Thoracic aorta (tissue), 2 donors: ENCODE measurements around the gene PLAC8L1. TPM values are rescaled to one million over a fixed set of nuclear protein-coding genes. Genes with fewer than 3 reads are reported as not detected.

Source experiments
- ATAC-seq: fragments of 150-250 bp; one replicate; pipeline ENCODE4 v1.8.0; 2017; ENCODE audit warnings: low read depth; ENCODE audit not compliant: insufficient number of reproducible peaks, low FRiP score
- DNase-seq: peaks from one replicate; pipeline ENCODE4 v3.0.0-alpha.2; 2020; ENCODE audit warnings: low spot score
- H3K27ac ChIP-seq, 2 donors: fragments of 200-600 bp; sonication (generic); 1 replicate in 1 of 2; 2 replicates in 1 of 2; pipeline ENCODE4 v1.5.1; 2016; ENCODE audit warnings: mild to moderate bottlenecking in 2 of 2, moderate library complexity in 2 of 2
- H3K27me3 ChIP-seq: fragments of 200-600 bp; sonication (generic); replicated peaks from 2 replicates; pipeline ENCODE4 v1.6.0; 2016; ENCODE audit warnings: mild to moderate bottlenecking; ENCODE audit not compliant: insufficient read depth
- H3K36me3 ChIP-seq: fragments of 200-600 bp; sonication (generic); one replicate; pipeline ENCODE4 v1.5.1; 2016
- H3K4me1 ChIP-seq, 2 donors: fragments of 200-600 bp; sonication (generic); 1 replicate in 1 of 2; 2 replicates in 1 of 2; pipeline versions ENCODE4 v1.5.1 to v1.6.0; 2016; ENCODE audit warnings: low read depth in 2 of 2, mild to moderate bottlenecking in 1 of 2; ENCODE audit not compliant: control insufficient read depth in 1 of 2
- H3K4me3 ChIP-seq: fragments of 200-600 bp; sonication (generic); 2 replicates; pipeline ENCODE4 v1.5.1; 2016; ENCODE audit warnings: mild to moderate bottlenecking
- H3K9me3 ChIP-seq: fragments of 200-600 bp; sonication (generic); 2 replicates; pipeline ENCODE4 v1.5.1; 2016
- CTCF ChIP-seq: fragments of 200-600 bp; sonication (generic); IDR thresholded peaks from one replicate; pipeline ENCODE4 v1.5.1; 2019; ENCODE audit warnings: antibody characterized with exemption
- total RNA-seq, 2 donors: library from RNA; depleted of rRNA; stranded (reverse); fragments of >200 nt; gene quantifications; one replicate each; pipeline versions ENCODE4 v1.1.0 to v1.2.3, GENCODE V29; 2016

The PLAC8L1 gene
- total RNA-seq, 2 donors from 2014 or later = not detected

DNA sequence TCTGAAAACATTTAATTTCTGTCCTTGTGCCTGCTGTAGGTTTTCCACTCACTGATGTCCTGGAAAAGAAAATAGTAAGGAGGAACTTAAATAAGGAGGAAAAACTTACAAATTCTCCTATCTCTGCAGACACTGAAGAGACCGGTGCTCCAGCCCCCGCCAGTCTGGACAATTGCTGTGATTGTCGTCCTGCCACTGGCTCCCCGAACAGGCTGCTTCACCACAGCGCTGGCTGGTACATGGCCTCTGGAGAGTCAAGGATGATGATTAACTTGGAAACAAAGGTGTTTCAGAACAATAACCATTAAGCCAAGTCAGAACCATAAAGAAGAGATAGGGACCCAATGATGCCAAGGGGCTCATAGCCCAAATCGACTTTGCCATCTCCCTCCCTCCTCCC is 7.3 kb downstream of the PLAC8L1 start:
- Histone ChIP-seq H3K4me1 (no peaks in the 10 kb centered on the region), H3K27me3 (no peaks in the 10 kb centered on the region), H3K27ac (no peak overlapping the region), H3K9me3 (no peaks in the 10 kb centered on the region), H3K36me3 (no peaks in the 10 kb centered on the region), H3K4me3 (no peak overlapping the region)
- ATAC-seq = no peak
- TF ChIP-seq CTCF = no peak
- no peak for DNase-seq

DNA sequence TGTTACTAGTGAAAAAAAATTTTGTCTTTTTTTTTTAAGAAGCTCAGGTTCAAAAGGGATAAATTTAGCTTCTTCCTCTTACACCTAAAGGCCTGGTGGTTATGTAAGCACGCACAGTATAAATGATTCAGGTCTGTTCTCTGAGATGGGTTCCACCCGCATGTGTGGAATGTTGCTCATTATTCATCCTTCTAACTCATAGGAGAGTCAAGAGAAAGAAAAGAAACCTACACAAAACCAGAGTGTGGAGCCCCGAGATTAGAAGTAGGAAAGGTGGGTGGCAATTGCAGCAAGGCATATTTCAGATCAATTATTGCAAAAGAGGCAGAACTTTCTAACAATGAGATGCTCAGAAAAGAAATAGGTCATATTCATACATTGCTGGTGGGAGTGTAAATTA is 13.5 kb downstream of the PLAC8L1 start:
- Histone ChIP-seq H3K27ac (no peak overlapping the region), H3K36me3 (no peaks in the 10 kb centered on the region), H3K9me3 (no peaks in the 10 kb centered on the region), H3K27me3 (no peaks in the 10 kb centered on the region), H3K4me3 (no peak overlapping the region), H3K4me1 (no peaks in the 10 kb centered on the region)
- ATAC-seq (no peak), DNase-seq (no peak)
- TF ChIP-seq CTCF = no peak

GRCh38 chr5:146089287-146089686 is 16.1 kb downstream of the PLAC8L1 start:
- no peak overlapping the region for H3K27ac ChIP-seq
- H3K36me3 ChIP-seq = no peaks in the 10 kb centered on the region
- no peak for ATAC-seq
- no peaks in the 10 kb centered on the region for H3K4me1 ChIP-seq
- no peak for TF ChIP-seq CTCF
- H3K4me3 ChIP-seq = no peak overlapping the region
- no peaks in the 10 kb centered on the region for H3K27me3 ChIP-seq
- DNase-seq = no peak
- no peaks in the 10 kb centered on the region for H3K9me3 ChIP-seq

DNA sequence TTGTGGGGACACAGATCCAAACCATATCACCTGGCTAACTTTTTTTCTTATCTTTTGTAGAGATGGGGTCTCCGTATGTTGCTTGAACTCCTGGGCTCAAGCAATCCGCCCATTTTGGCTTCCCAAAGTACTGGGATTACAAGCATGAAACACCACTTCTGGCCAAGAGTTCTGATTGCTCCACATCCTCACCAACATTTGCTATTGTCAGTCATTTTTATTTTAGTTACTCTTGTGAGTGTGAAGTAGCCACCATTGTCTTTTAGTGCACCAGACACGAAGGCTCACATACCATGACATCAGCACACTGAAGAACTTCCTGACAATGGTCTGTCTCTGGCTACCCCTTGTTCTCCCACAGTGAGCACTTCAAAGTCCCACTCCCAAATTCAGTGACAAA is 17.3 kb downstream of the PLAC8L1 start:
- Histone ChIP-seq H3K4me3 (no peak overlapping the region), H3K36me3 (no peaks in the 10 kb centered on the region), H3K9me3 (no peaks in the 10 kb centered on the region), H3K27me3 (no peaks in the 10 kb centered on the region), H3K27ac (no peak overlapping the region), H3K4me1 (no peaks in the 10 kb centered on the region)
- DNase-seq = no peak
- no peak for TF ChIP-seq CTCF
- ATAC-seq = no peak

DNA sequence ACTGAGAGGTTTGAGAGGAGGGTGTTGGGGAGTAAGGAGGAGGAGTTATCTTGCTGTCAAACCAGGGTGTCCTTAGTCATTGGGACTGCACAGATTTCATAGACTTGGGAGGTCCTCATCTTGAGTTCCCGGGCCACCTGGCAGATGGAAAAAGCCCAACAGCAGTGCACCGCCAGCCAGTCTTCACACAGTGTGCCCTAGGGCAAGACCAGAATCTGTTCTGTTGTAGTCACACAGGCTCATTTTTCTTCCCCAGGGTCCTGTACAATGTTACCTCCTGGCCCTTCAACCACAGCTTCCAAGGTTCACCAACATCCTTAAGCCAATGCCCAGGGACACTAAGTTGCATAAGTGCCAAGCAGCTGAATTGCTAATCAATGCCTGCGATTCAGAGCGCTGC is 21.0 kb downstream of the PLAC8L1 start:
- no peaks in the 10 kb centered on the region for H3K27me3 ChIP-seq
- ATAC-seq = no peak
- H3K27ac ChIP-seq = no peak overlapping the region
- no peak overlapping the region for H3K4me3 ChIP-seq
- no peaks in the 10 kb centered on the region for H3K4me1 ChIP-seq
- no peak for TF ChIP-seq CTCF
- H3K36me3 ChIP-seq = no peaks in the 10 kb centered on the region
- H3K9me3 ChIP-seq = no peaks in the 10 kb centered on the region
- DNase-seq = no peak
